Sciatic nerve (tissue), 1 donor: ENCODE measurements around the gene CNIH2. TPM values are rescaled to one million over a fixed set of nuclear protein-coding genes. Genes with fewer than 3 reads are reported as not detected.

ENCODE experiments used
- total RNA-seq: library from RNA; stranded (reverse); fragmentation: NEBNext Ultra II Directional; extraction: Animal tissue kit (Norgen Biotek cat#: 25700); gene quantifications from one replicate; pipeline ENCODE4 v1.2.1, GENCODE V29; 2021
- donor health status: DM: no; HTN: no; CAD: no.

CNIH2 gene
- total RNA-seq, 1 donor from 2014 or later, result 1.3 TPM

Other genes with a start within 250 kb of the CNIH2 start
- gene GAL3ST3, start 229.0 kb upstream of the CNIH2 start, total RNA-seq, result not detected
- gene SF3B2, start 225.8 kb upstream of the CNIH2 start, total RNA-seq, result 154 TPM
- gene PACS1, start 207.9 kb upstream of the CNIH2 start, total RNA-seq, result 80.3 TPM
- 24.6 TPM for gene KLC2, start 20.5 kb upstream of the CNIH2 start, total RNA-seq
- gene RAB1B, start 9.5 kb upstream of the CNIH2 start, total RNA-seq, result 112 TPM
- 61.1 TPM for gene YIF1A, start 11.0 kb downstream of the CNIH2 start, total RNA-seq
- gene TMEM151A, start 13.7 kb downstream of the CNIH2 start, total RNA-seq, result 0.31 TPM
- gene CD248, start 38.9 kb downstream of the CNIH2 start, total RNA-seq, result 35.1 TPM
- gene RIN1, start 58.3 kb downstream of the CNIH2 start, total RNA-seq, result 5.0 TPM
- 18.7 TPM for gene BRMS1, start 66.9 kb downstream of the CNIH2 start, total RNA-seq
- 49.3 TPM for gene B4GAT1, start 69.5 kb downstream of the CNIH2 start, total RNA-seq
- 2.3 TPM for gene SLC29A2, start 93.6 kb downstream of the CNIH2 start, total RNA-seq
- gene NPAS4, start 142.9 kb downstream of the CNIH2 start, total RNA-seq, result not detected
- gene MRPL11, start 160.7 kb downstream of the CNIH2 start, total RNA-seq, result 25.1 TPM
- 14.8 TPM for gene PELI3, start 188.7 kb downstream of the CNIH2 start, total RNA-seq
- 12.4 TPM for gene DPP3, start 202.3 kb downstream of the CNIH2 start, total RNA-seq
- 47.6 TPM for gene BBS1, start 232.5 kb downstream of the CNIH2 start, total RNA-seq